Lower leg skin (tissue), 4 donors: ENCODE data around the gene C21orf91. TPM values are rescaled to one million over a fixed set of nuclear protein-coding genes. Genes with fewer than 3 reads are reported as not detected.

Experiments
- DNase-seq, 2 donors: peaks; one replicate each; pipeline ENCODE4 v3.0.0-alpha.2; 2019; ENCODE audit warnings: low spot score in 2 of 2
- H3K4me3 ChIP-seq: fragments of 200-600 bp; sonication (generic); 2 replicates; pipeline ENCODE4 v1.5.1; 2017; ENCODE audit warnings: mild to moderate bottlenecking, low read depth; ENCODE audit not compliant: poor library complexity, severe bottlenecking
- POLR2A ChIP-seq, 2 donors: fragments of 450-650 bp; IDR thresholded peaks; one replicate each; pipeline ENCODE4 v1.6.1; 2016 to 2017; ENCODE audit warnings: antibody characterized with exemption in 2 of 2, mild to moderate bottlenecking in 1 of 2, moderate library complexity in 1 of 2
- WGBS, 2 donors: methylation state at CpG; one replicate each; pipeline ENCODE4 v1.1.5; 2018; 5-methylcytosine and 5-hydroxymethylcytosine counted together
- intact Hi-C: fragments of 100-400 bp; cut with DNase I; formaldehyde crosslinking; loops from one replicate; pipeline ENCODE4 v1.15.0; 2023; ENCODE audit warnings: low total_unique reads
- total RNA-seq, 4 donors: library from RNA; depleted of rRNA; stranded (reverse); fragments of >200 nt; gene quantifications; one replicate each; pipeline ENCODE4 v1.1.0, GENCODE V29; 2016
- TF ChIP-seq, protein P1 (sequence below), 3 donors: fragments of 450-650 bp; IDR thresholded peaks; one replicate each; pipeline ENCODE4 v1.5.1; 2016; ENCODE audit warnings: antibody characterized with exemption in 3 of 3, mild to moderate bottlenecking in 3 of 3, moderate library complexity in 2 of 3

C21orf91 gene
- total RNA-seq, 4 donors from 2014 or later, result 14.1 to 24.5 (median 17.2) TPM

DNA sequence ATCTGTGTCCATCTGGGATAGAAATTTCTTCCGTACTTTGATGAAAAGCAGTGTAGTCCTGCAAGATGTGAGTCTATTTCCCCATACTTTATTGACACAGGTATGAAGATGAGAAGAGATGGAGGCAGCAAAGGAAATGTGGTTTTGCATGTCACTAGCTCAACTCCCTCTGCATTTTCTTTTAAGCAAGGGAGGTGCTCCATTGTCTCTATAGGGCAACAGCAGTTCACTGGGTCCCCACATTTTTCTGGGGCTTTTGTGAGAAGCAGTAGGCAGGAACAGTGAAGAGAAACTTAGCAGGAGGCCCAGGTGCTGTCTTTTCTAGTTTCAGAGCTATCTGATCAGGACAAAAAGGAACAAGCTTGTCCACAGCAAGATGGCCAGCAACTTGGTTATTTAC, 37.1 kb downstream of the C21orf91 start:
- no peak for DNase-seq
- WGBS, 2 donors, result 78 to 83% methylated on average over 1 of the region's 1 CpG
- intact Hi-C loops, result no loop called here
- TF ChIP-seq POLR2A (IDR thresholded peaks at IDR 0.05), result no peak
- TF ChIP-seq, protein P1, sequence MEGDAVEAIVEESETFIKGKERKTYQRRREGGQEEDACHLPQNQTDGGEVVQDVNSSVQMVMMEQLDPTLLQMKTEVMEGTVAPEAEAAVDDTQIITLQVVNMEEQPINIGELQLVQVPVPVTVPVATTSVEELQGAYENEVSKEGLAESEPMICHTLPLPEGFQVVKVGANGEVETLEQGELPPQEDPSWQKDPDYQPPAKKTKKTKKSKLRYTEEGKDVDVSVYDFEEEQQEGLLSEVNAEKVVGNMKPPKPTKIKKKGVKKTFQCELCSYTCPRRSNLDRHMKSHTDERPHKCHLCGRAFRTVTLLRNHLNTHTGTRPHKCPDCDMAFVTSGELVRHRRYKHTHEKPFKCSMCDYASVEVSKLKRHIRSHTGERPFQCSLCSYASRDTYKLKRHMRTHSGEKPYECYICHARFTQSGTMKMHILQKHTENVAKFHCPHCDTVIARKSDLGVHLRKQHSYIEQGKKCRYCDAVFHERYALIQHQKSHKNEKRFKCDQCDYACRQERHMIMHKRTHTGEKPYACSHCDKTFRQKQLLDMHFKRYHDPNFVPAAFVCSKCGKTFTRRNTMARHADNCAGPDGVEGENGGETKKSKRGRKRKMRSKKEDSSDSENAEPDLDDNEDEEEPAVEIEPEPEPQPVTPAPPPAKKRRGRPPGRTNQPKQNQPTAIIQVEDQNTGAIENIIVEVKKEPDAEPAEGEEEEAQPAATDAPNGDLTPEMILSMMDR (IDR thresholded peaks at IDR 0.05), result no peak
- H3K4me3 ChIP-seq, result no peak overlapping the region

DNA sequence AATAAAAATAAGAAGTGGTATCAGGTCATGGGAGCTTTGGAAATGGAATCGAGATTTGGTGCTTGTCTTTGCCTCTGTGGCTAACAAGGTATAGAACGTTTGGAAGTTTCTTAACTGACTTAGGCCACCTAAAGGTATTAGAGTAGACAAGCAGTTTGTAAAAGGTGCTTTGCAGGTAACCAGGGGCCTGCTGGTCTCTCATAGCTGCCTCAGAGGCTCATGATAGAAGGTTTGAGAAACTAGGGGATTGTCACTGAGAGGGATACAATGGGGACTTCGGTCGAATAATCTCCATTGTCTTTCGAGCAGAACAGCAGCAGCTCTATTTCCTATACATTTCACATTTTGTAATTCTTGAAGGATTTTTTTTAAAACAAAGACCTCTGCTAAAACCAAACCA, 37.6 kb downstream of the C21orf91 start:
- WGBS, 2 donors, result 83 to 91% methylated on average over 5 of the region's 5 CpGs

DNA sequence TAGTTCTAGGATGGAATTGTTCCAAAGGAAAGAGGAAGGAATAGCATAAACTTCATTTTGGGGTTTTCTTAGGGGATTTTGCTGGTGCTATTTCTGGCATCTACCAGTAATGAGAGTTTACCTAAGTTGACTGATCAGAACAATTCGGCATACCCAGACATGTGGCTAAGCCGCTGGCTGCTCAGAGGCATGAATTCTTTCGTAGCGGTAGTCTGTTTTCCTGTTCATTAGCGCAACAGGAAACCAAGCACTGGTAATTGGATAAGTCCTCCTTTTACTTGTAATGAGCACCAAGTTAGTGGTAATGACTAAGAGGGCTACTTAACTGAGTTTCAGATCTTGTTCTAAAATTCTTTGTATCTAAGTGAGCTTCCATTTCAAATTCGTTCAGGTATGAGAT, 38.6 kb downstream of the C21orf91 start:
- no peak overlapping the region for H3K4me3 ChIP-seq
- TF ChIP-seq, protein P1 (IDR thresholded peaks at IDR 0.05), result no peak
- no peak for TF ChIP-seq POLR2A (IDR thresholded peaks at IDR 0.05)
- intact Hi-C loops, result no loop called here
- WGBS, 2 donors, result 37 to 44% methylated on average over 6 of the region's 6 CpGs
- DNase-seq, result no peak

More for the DNA sequence above, 37.6 kb downstream of the C21orf91 start:
- DNase-seq, result no peak
- intact Hi-C loops, result no loop called here
- TF ChIP-seq POLR2A (IDR thresholded peaks at IDR 0.05), result no peak
- TF ChIP-seq, protein P1 (IDR thresholded peaks at IDR 0.05), result no peak
- no peak overlapping the region for H3K4me3 ChIP-seq

DNA sequence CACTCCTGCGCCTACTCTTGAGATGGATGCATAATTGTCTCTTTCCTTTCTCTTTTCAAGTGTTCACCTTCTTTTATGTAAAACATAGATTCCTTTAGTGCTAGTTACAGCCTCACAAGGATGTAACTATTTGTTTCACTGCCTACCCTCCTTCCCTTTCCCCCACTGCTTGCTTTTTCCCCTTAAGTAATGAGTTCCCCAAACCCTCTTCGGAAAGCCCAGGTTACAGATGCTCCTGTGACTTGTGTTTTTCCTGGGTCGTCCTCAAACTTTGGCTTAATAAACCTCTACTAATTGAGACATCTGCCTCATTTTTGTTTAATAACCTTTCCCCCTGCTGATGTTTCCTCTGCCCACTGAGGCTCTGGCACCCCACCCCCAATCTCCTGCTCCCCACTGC, 39.2 kb downstream of the C21orf91 start:
- 79 to 90% methylated on average over 3 of the region's 3 CpGs for WGBS, 2 donors
- TF ChIP-seq POLR2A (IDR thresholded peaks at IDR 0.05), result no peak
- TF ChIP-seq, protein P1 (IDR thresholded peaks at IDR 0.05), result no peak
- intact Hi-C loops, result no loop called here
- DNase-seq, result no peak
- H3K4me3 ChIP-seq, result no peak overlapping the region

DNA sequence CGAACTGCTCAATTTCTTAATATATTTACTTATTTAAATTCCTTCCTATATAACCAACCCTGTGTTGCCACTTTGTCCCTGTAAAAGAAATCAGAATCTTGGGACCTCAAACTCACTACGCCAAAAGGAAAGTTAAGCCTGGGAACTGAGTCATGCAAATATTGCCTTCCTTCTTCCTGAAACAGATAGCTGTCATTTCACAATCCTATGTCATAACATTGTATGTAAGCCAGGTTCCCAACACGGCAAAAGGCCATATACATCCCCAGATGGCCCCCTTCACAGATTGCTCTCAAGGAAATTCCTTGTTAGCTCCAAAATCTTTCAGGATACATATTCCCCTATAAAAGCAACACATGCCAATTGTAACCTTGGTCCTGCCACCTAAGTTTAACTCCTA, 39.7 kb downstream of the C21orf91 start:
- 66 to 73% methylated on average over 3 of the region's 3 CpGs for WGBS, 2 donors
- intact Hi-C loops, result no loop called here
- H3K4me3 ChIP-seq, result no peak overlapping the region
- TF ChIP-seq, protein P1 (IDR thresholded peaks at IDR 0.05), result no peak
- TF ChIP-seq POLR2A (IDR thresholded peaks at IDR 0.05), result no peak
- no peak for DNase-seq

DNA sequence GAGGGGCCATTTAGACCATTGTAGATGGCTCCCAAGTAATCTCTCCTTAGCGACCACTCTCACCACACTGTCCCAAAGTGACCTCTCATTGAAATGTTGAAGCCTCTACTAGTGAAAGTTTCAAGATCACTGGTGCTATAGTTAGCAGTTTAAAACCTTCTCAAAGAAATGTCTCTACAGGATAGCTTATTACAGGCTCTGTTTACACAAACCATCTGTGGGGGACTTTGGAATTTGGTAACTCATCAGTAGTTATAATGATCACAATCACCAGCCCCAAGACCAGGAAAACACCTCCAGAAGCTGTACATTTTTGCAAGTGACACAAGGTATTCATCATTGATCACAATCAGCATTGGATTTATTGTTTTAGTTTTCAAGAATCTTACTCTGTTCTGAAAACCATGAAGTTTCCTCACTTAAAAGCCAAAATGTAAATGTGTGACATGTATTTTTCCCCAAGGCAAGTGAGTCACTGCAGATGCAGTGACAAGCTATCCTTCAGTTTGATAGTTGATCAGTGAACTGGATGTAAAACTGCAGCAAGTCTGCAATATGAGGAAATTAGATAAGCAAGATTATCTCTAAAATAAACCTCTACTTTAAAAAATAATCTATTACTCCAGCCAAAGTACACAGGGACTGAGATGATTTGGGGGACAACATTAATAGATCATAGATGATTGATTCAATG, 41.9 kb downstream of the C21orf91 start:
- intact Hi-C loops, result no loop called here
- DNase-seq, result no peak
- H3K4me3 ChIP-seq, result no peak overlapping the region
- WGBS, 2 donors, result 60 to 90% methylated on average over 1 of the region's 1 CpG
- TF ChIP-seq POLR2A (IDR thresholded peaks at IDR 0.05), result no peak
- TF ChIP-seq, protein P1 (IDR thresholded peaks at IDR 0.05), result no peak
